SK-N-SH treated with all-trans-retinoic acid at 6 μM for 48 hours (cell line): ENCODE results near the gene DOCK7.

Source experiments
- ATAC-seq: fragments of 200-7000 bp; cut with Tn5 transposase; 3 replicates; pipeline ENCODE4 v1.9.1; 2020; ENCODE audit warnings: mild to moderate bottlenecking, moderate library complexity
- ARNTL ChIP-seq: fragments of 450-650 bp; formaldehyde crosslinking; IDR thresholded peaks from 2 replicates; pipeline ENCODE4 v1.5.0; 2020; ENCODE audit warnings: low read depth, mild to moderate bottlenecking, moderate library complexity, borderline replicate concordance
- BACH2 ChIP-seq: fragments of 250-450 bp; sonication (Bioruptor Pico); IDR thresholded peaks from 2 replicates; pipeline ENCODE4 v1.9.0; 2021; ENCODE audit warnings: mild to moderate bottlenecking, borderline replicate concordance
- CSDC2 ChIP-seq: fragments of 250-450 bp; sonication (Bioruptor Pico); IDR thresholded peaks from 2 replicates; pipeline ENCODE4 v1.5.0; 2020; ENCODE audit warnings: mild to moderate bottlenecking, moderate library complexity
- ESRRG ChIP-seq: fragments of 250-450 bp; sonication (Bioruptor Pico); IDR thresholded peaks from 2 replicates; pipeline ENCODE4 v1.6.1; 2021; ENCODE audit warnings: mild to moderate bottlenecking
- GLIS3 ChIP-seq: fragments of 250-450 bp; sonication (Bioruptor Pico); IDR thresholded peaks from 2 replicates; pipeline ENCODE4 v1.5.0; 2020; ENCODE audit warnings: mild to moderate bottlenecking, moderate library complexity
- ISL1 ChIP-seq: fragments of 250-450 bp; sonication (Bioruptor Pico); IDR thresholded peaks from 2 replicates; pipeline ENCODE4 v2.1.2; 2022; ENCODE audit warnings: mild to moderate bottlenecking, moderate library complexity
- OSR1 ChIP-seq: fragments of 250-450 bp; sonication (Bioruptor Pico); IDR thresholded peaks from 2 replicates; pipeline ENCODE4 v1.8.0; 2022; ENCODE audit warnings: moderate library complexity, mild to moderate bottlenecking, inconsistent platforms
- PATZ1 ChIP-seq: fragments of 250-450 bp; sonication (Bioruptor Pico); IDR thresholded peaks from 2 replicates; pipeline ENCODE4 v1.8.0; 2020; ENCODE audit warnings: mild to moderate bottlenecking, moderate library complexity, borderline replicate concordance
- POU6F1 ChIP-seq: fragments of 250-450 bp; sonication (Bioruptor Pico); IDR thresholded peaks from 2 replicates; pipeline ENCODE4 v1.8.0; 2021; ENCODE audit warnings: low read depth, mild to moderate bottlenecking, moderate library complexity, borderline replicate concordance
- PPARA ChIP-seq: fragments of 250-450 bp; sonication (Bioruptor Pico); IDR thresholded peaks from 2 replicates; pipeline ENCODE4 v1.5.0; 2020; ENCODE audit warnings: mild to moderate bottlenecking, borderline replicate concordance
- RARB ChIP-seq: fragments of 250-450 bp; sonication (Bioruptor Pico); IDR thresholded peaks from 2 replicates; pipeline ENCODE4 v1.8.0; 2021; ENCODE audit warnings: mild to moderate bottlenecking, moderate library complexity
- SNAI2 ChIP-seq: fragments of 250-450 bp; sonication (Bioruptor Pico); IDR thresholded peaks from 2 replicates; pipeline ENCODE4 v1.5.0; 2020; ENCODE audit warnings: mild to moderate bottlenecking, moderate library complexity
- TCF4 ChIP-seq: fragments of 250-450 bp; sonication (Bioruptor Pico); IDR thresholded peaks from 2 replicates; pipeline ENCODE4 v1.8.0; 2021; ENCODE audit warnings: mild to moderate bottlenecking, moderate library complexity, borderline replicate concordance
- TOX ChIP-seq: fragments of 250-450 bp; sonication (Bioruptor Pico); IDR thresholded peaks from 2 replicates; pipeline ENCODE4 v1.8.0; 2021; ENCODE audit warnings: mild to moderate bottlenecking, moderate library complexity, borderline replicate concordance
- TSHZ2 ChIP-seq: fragments of 250-450 bp; sonication (Bioruptor Pico); IDR thresholded peaks from 2 replicates; pipeline ENCODE4 v1.5.0; 2020; ENCODE audit warnings: mild to moderate bottlenecking, moderate library complexity
- ZC3H10 ChIP-seq: fragments of 250-450 bp; sonication (Bioruptor Pico); IDR thresholded peaks from 2 replicates; pipeline ENCODE4 v1.5.1; 2021; ENCODE audit warnings: mild to moderate bottlenecking, moderate library complexity
- ZFP3 ChIP-seq: fragments of 250-450 bp; sonication (Bioruptor Pico); IDR thresholded peaks from 2 replicates; pipeline ENCODE4 v1.5.0; 2020; ENCODE audit warnings: mild to moderate bottlenecking, moderate library complexity
- ZFP30 ChIP-seq: fragments of 450-650 bp; formaldehyde crosslinking; IDR thresholded peaks from 2 replicates; pipeline ENCODE4 v1.5.0; 2022; ENCODE audit warnings: mild to moderate bottlenecking, moderate library complexity
- ZNF565 ChIP-seq: fragments of 450-650 bp; formaldehyde crosslinking; conservative IDR thresholded peaks from 2 replicates; pipeline ENCODE4 v1.5.0; 2020; ENCODE audit warnings: low read depth, mild to moderate bottlenecking, moderate library complexity
- ZNF70 ChIP-seq: fragments of 450-650 bp; formaldehyde crosslinking; IDR thresholded peaks from 2 replicates; pipeline ENCODE4 v1.5.0; 2020; ENCODE audit warnings: mild to moderate bottlenecking, moderate library complexity
- ZNF8 ChIP-seq: fragments of 450-650 bp; formaldehyde crosslinking; IDR thresholded peaks from 2 replicates; pipeline ENCODE4 v1.5.0; 2020; ENCODE audit warnings: mild to moderate bottlenecking, moderate library complexity
- TF ChIP-seq, protein P1 (sequence below): fragments of 250-450 bp; sonication (Bioruptor Pico); IDR thresholded peaks from 2 replicates; pipeline ENCODE4 v1.5.1; 2020; ENCODE audit warnings: low read depth, mild to moderate bottlenecking, moderate library complexity
- TF ChIP-seq, protein P2 (sequence below): fragments of 250-450 bp; sonication (Bioruptor Pico); IDR thresholded peaks from 2 replicates; pipeline ENCODE4 v1.5.1; 2021; ENCODE audit warnings: mild to moderate bottlenecking, moderate library complexity

Gene DOCK7

DNA sequence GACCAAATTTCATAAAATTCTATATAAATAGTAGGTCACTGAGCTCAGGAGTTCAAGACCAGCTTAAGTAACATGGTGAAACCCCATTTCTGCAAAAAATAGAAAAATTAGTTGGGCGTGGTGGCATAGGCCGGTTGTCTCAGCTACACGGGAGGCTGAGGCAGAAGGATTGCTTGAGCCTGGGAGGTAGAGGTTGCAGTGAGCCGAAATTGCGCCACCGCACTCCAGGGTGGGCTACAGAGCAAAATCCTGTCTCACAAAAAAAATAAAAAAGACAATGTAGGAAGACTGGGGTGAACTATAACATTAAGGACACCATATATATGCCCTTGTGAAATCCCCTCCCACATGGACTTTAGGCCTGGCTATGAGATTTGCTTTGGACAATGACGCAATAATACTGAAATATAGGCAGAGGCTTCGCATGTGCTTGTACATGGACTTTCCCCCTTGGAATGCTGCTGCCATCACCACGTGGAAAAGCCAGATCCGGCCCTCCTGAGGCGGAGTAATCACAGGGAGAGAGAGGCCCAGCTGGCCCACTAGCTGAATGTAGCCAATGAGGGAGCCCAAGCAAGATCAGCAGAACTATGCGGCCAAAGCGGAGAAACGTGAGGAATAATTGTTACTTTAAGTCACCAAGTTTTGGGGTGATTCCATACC is 264.5 kb downstream of the DOCK7 start:
- no peak for TF ChIP-seq OSR1 (CRISPR knock-in tag)
- TF ChIP-seq ZFP30 (CRISPR knock-in tag), result no peak
- no peak for TF ChIP-seq POU6F1 (CRISPR knock-in tag)
- no peak for TF ChIP-seq ZC3H10
- TF ChIP-seq SNAI2 (CRISPR knock-in tag), result no peak
- no peak for TF ChIP-seq BACH2 (CRISPR knock-in tag)
- no peak for TF ChIP-seq PPARA (CRISPR knock-in tag)
- no peak for TF ChIP-seq ARNTL
- TF ChIP-seq ZNF70 (CRISPR knock-in tag), result no peak
- TF ChIP-seq ZNF565, result no peak
- TF ChIP-seq ZNF8 (CRISPR knock-in tag), result no peak
- TF ChIP-seq TOX, result no peak
- no peak for TF ChIP-seq GLIS3 (CRISPR knock-in tag)
- TF ChIP-seq ZFP3, result no peak
- no peak for TF ChIP-seq ISL1 (CRISPR knock-in tag)
- TF ChIP-seq CSDC2 (CRISPR knock-in tag), result no peak
- no peak for TF ChIP-seq ESRRG (CRISPR knock-in tag)
- no peak for TF ChIP-seq RARB (CRISPR knock-in tag)
- TF ChIP-seq TSHZ2 (CRISPR knock-in tag), result no peak
- no peak for TF ChIP-seq PATZ1 (CRISPR knock-in tag)
- TF ChIP-seq, all 23 proteins: peak for 0
- ATAC-seq, result no peak

DNA sequence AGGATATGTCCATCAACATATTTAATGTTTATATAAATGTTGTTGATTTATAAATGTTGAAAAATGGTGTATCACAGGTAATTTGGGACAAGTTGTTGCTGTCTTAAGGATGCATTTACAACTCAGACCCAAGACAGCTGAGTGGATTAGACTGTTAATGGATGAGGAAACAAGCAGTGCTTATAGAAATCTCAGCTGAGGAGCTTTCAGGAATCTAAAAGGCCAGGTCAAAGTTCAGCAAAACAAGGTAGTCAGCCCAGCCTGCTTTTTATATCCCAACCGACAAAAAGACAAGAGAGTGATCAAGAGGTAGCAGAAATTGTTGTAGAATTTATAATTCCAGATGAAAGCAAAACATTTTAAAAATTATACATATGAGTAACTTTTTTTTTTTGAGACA is 268.0 kb downstream of the DOCK7 start:
- ATAC-seq, result no peak
- TF ChIP-seq TSHZ2 (CRISPR knock-in tag) (no peak), ZC3H10 (no peak), POU6F1 (CRISPR knock-in tag) (no peak), ZFP30 (CRISPR knock-in tag) (no peak), RARB (CRISPR knock-in tag) (no peak), CSDC2 (CRISPR knock-in tag) (no peak), ZNF8 (CRISPR knock-in tag) (no peak), GLIS3 (CRISPR knock-in tag) (no peak), ISL1 (CRISPR knock-in tag) (no peak), PATZ1 (CRISPR knock-in tag) (no peak), TCF4 (no peak), BACH2 (CRISPR knock-in tag) (no peak), ESRRG (CRISPR knock-in tag) (no peak), SNAI2 (CRISPR knock-in tag) (no peak), ARNTL (no peak), TOX (no peak)
- TF ChIP-seq, protein P1, sequence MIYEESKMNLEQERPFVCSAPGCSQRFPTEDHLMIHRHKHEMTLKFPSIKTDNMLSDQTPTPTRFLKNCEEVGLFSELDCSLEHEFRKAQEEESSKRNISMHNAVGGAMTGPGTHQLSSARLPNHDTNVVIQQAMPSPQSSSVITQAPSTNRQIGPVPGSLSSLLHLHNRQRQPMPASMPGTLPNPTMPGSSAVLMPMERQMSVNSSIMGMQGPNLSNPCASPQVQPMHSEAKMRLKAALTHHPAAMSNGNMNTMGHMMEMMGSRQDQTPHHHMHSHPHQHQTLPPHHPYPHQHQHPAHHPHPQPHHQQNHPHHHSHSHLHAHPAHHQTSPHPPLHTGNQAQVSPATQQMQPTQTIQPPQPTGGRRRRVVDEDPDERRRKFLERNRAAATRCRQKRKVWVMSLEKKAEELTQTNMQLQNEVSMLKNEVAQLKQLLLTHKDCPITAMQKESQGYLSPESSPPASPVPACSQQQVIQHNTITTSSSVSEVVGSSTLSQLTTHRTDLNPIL (CRISPR knock-in tag), result no peak
- TF ChIP-seq, protein P2, sequence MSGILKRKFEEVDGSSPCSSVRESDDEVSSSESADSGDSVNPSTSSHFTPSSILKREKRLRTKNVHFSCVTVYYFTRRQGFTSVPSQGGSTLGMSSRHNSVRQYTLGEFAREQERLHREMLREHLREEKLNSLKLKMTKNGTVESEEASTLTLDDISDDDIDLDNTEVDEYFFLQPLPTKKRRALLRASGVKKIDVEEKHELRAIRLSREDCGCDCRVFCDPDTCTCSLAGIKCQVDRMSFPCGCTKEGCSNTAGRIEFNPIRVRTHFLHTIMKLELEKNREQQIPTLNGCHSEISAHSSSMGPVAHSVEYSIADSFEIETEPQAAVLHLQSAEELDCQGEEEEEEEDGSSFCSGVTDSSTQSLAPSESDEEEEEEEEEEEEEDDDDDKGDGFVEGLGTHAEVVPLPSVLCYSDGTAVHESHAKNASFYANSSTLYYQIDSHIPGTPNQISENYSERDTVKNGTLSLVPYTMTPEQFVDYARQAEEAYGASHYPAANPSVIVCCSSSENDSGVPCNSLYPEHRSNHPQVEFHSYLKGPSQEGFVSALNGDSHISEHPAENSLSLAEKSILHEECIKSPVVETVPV (CRISPR knock-in tag), result no peak
